Activated naive CD4-positive, alpha-beta T cell treated with anti-CD3 and anti-CD28 coated beads, Interleukin-2, amount 10 ng/mL, durations not matched to agents 7 days and 5 days (primary cell): ENCODE results near the gene SLIT1.

ENCODE experiments used
- CTCF ChIA-PET: fragments of 350-600 bp; sonication (Branson Sonifier 250); formaldehyde crosslinking; loops from one replicate; lab custom pipeline; 2021; ENCODE audit warnings: antibody characterized with exemption; lab: Charles Lee
- DNase-seq: peaks from one replicate; pipeline ENCODE4 v3.0.0-alpha.2; 2020
- H3K27ac Mint-ChIP-seq: one replicate; pipeline ENCODE4 v1.8.0; 2021; ENCODE audit warnings: mild to moderate bottlenecking, moderate library complexity, mixed read lengths
- H3K27me3 Mint-ChIP-seq: one replicate; pipeline ENCODE4 v1.8.0; 2021; ENCODE audit warnings: mild to moderate bottlenecking, mixed read lengths
- H3K36me3 Mint-ChIP-seq: one replicate; pipeline ENCODE4 v1.8.0; 2021; ENCODE audit warnings: mixed read lengths
- H3K4me1 Mint-ChIP-seq: one replicate; pipeline ENCODE4 v1.8.0; 2021; ENCODE audit warnings: mixed read lengths
- H3K4me3 Mint-ChIP-seq: one replicate; pipeline ENCODE4 v1.8.0; 2021; ENCODE audit warnings: mild to moderate bottlenecking, moderate library complexity, mixed read lengths
- H3K9me3 Mint-ChIP-seq: one replicate; pipeline ENCODE4 v1.8.0; 2021; ENCODE audit warnings: mixed read lengths

The SLIT1 gene

GRCh38 chr10:96960872-96961271 is 224.9 kb downstream of the SLIT1 start:
- Mint-ChIP-seq H3K4me1 (no peaks in the 10 kb centered on the region), H3K27ac (no peak overlapping the region), H3K4me3 (no peak overlapping the region), H3K27me3 (no peaks in the 10 kb centered on the region), H3K9me3 (no peaks in the 10 kb centered on the region), H3K36me3 (peaks cover 8% of the 10 kb centered on the region)
- CTCF ChIA-PET: no interaction called here
- DNase-seq: no peak

- H3K9me3 Mint-ChIP-seq: no peaks in the 10 kb centered on the region
- peaks cover 19% of the 10 kb centered on the region for H3K36me3 Mint-ChIP-seq
- no peak overlapping the region for H3K4me3 Mint-ChIP-seq
- H3K4me1 Mint-ChIP-seq: no peaks in the 10 kb centered on the region
- no peak for DNase-seq
- CTCF ChIA-PET: interaction anchor here (1.1 to 1.4 kb wide), 2 partner anchors 12 to 25 kb away, joined by 3 read pairs; no protein-coding TSS in a partner anchor
- no peak overlapping the region for H3K27ac Mint-ChIP-seq
- no peaks in the 10 kb centered on the region for H3K27me3 Mint-ChIP-seq
Measured at GRCh38 chr10:96959733-96960132, 226.0 kb downstream of the SLIT1 start.

GRCh38 chr10:96958071-96958470 is 227.7 kb downstream of the SLIT1 start:
- no peak for DNase-seq
- Mint-ChIP-seq H3K27ac (no peak overlapping the region), H3K4me3 (no peak overlapping the region), H3K4me1 (no peaks in the 10 kb centered on the region), H3K27me3 (no peaks in the 10 kb centered on the region), H3K36me3 (peaks cover 22% of the 10 kb centered on the region), H3K9me3 (no peaks in the 10 kb centered on the region)
- CTCF ChIA-PET: no interaction called here

GRCh38 chr10:96955794-96956193 is 230.0 kb downstream of the SLIT1 start:
- no peaks in the 10 kb centered on the region for H3K4me1 Mint-ChIP-seq
- H3K36me3 Mint-ChIP-seq: peaks cover 28% of the 10 kb centered on the region
- no peaks in the 10 kb centered on the region for H3K27me3 Mint-ChIP-seq
- no peak overlapping the region for H3K27ac Mint-ChIP-seq
- no peak overlapping the region for H3K4me3 Mint-ChIP-seq
- H3K9me3 Mint-ChIP-seq: no peaks in the 10 kb centered on the region
- no peak for DNase-seq
- CTCF ChIA-PET: no interaction called here

- no peak overlapping the region for H3K4me3 Mint-ChIP-seq
- peaks cover 9% of the 10 kb centered on the region for H3K4me1 Mint-ChIP-seq
- CTCF ChIA-PET: no interaction called here
- no peaks in the 10 kb centered on the region for H3K9me3 Mint-ChIP-seq
- H3K27ac Mint-ChIP-seq: no peak overlapping the region
- H3K27me3 Mint-ChIP-seq: no peaks in the 10 kb centered on the region
- peaks cover 30% of the 10 kb centered on the region for H3K36me3 Mint-ChIP-seq
- no peak for DNase-seq
Measured at GRCh38 chr10:96951954-96952353, 233.8 kb downstream of the SLIT1 start.

- Mint-ChIP-seq H3K27me3 (no peaks in the 10 kb centered on the region), H3K4me3 (no peak overlapping the region)
- CTCF ChIA-PET: interaction anchor here (0.6 kb wide), 1 partner anchor 109 kb away, joined by 3 read pairs; no protein-coding TSS in a partner anchor
Measured at GRCh38 chr10:96949039-96949683, 236.6 kb downstream of the SLIT1 start.

More at GRCh38 chr10:96949039-96949683, 236.6 kb downstream of the SLIT1 start:
- H3K36me3 Mint-ChIP-seq: peaks cover 18% of the 10 kb centered on the region
- no peak for DNase-seq
- no peak overlapping the region for H3K27ac Mint-ChIP-seq
- H3K4me1 Mint-ChIP-seq: peaks cover 11% of the 10 kb centered on the region
- no peaks in the 10 kb centered on the region for H3K9me3 Mint-ChIP-seq
